Prostate gland (tissue), 2 donors: ENCODE data around the gene PSKH1.

Experiments used
- POLR2A ChIP-seq: fragments of 450-650 bp; IDR thresholded peaks from one replicate; pipeline ENCODE4 v1.6.1; 2016; ENCODE audit warnings: antibody characterized with exemption, mild to moderate bottlenecking
- POLR2AphosphoS5 ChIP-seq: sonication (generic); formaldehyde crosslinking; IDR thresholded peaks from one replicate; pipeline ENCODE4 v1.6.1; 2017; ENCODE audit warnings: antibody characterized with exemption
- TF ChIP-seq, protein P1 (sequence below), 4 experiments: fragments of 200-600 bp in 2 of 4; fragments of 450-650 bp in 2 of 4; sonication (generic) in 2 of 4; IDR thresholded peaks; 1 replicate in 3 of 4; 2 replicates in 1 of 4; pipeline ENCODE4 v1.5.1; 2016 to 2019; ENCODE audit warnings: antibody characterized with exemption in 4 of 4, mild to moderate bottlenecking in 2 of 4, moderate library complexity in 2 of 4

DNA sequence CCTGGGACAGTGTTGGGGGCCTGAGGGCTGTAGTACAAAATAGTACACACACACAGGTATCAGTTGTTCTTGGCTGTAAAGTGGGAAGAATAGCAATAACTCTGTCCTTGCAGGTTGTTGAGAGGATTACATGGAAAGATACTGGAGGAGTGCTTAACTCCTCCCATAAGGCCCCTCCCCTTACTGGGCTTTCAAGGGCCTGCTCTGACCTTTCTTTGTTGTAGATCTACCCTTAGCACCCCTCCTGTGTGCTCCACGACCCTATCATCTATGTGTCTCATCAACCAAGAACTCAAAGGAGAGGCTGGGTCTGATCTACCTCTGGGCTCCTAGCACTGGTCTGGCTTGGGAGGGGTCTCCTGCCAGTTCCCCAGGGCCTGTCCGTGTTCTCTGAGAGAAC, 28.5 kb upstream of the PSKH1 start:
- TF ChIP-seq POLR2A, result no peak
- no peak for TF ChIP-seq POLR2AphosphoS5
- TF ChIP-seq, protein P1, sequence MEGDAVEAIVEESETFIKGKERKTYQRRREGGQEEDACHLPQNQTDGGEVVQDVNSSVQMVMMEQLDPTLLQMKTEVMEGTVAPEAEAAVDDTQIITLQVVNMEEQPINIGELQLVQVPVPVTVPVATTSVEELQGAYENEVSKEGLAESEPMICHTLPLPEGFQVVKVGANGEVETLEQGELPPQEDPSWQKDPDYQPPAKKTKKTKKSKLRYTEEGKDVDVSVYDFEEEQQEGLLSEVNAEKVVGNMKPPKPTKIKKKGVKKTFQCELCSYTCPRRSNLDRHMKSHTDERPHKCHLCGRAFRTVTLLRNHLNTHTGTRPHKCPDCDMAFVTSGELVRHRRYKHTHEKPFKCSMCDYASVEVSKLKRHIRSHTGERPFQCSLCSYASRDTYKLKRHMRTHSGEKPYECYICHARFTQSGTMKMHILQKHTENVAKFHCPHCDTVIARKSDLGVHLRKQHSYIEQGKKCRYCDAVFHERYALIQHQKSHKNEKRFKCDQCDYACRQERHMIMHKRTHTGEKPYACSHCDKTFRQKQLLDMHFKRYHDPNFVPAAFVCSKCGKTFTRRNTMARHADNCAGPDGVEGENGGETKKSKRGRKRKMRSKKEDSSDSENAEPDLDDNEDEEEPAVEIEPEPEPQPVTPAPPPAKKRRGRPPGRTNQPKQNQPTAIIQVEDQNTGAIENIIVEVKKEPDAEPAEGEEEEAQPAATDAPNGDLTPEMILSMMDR (IDR thresholded peaks at IDR 0.05), result no peak
